C4-2B (cell line): ENCODE measurements around the gene ALG12.

Experiments used
- CTCF ChIP-seq: fragments of 450-650 bp; conservative IDR thresholded peaks from 2 replicates; pipeline ENCODE4 v1.5.1; 2017; ENCODE audit warnings: mild to moderate bottlenecking
- ZFX ChIP-seq: fragments of 450-650 bp; IDR thresholded peaks from 2 replicates; pipeline ENCODE4 v1.6.1; 2017

- TF ChIP-seq CTCF (no peak), ZFX (no peak)
These were observed 61.2 kb downstream of the ALG12 start for GRCh38 chr22:49856766-49857618.
